SK-N-SH (cell line): ENCODE measurements around the gene RPL39L. TPM values are rescaled to one million over a fixed set of nuclear protein-coding genes. Genes with fewer than 3 reads are reported as not detected.

ENCODE experiments used
- CTCF ChIA-PET: fragments of 300-600, 350-600 bp; formaldehyde crosslinking; extraction: SDS; loops from one replicate; lab custom pipeline; 2021; lab: Yijun Ruan, JAX
- POLR2A ChIA-PET: fragments of 350-600 bp; sonication (Branson Sonifier 250); formaldehyde crosslinking; extraction: SDS; loops from one replicate; lab custom pipeline; 2020; ENCODE audit warnings: antibody characterized with exemption, inconsistent platforms; lab: Yijun Ruan, JAX
- DNase-seq: peaks from one replicate; pipeline ENCODE4 v3.0.0; 2012
- H2AFZ ChIP-seq: fragments of 200-600 bp; sonication (generic); 2 replicates; pipeline ENCODE4 v1.8.1; 2016; ENCODE audit warnings: antibody characterized with exemption, mild to moderate bottlenecking, low read depth
- H3F3A ChIP-seq: fragments of 200-600 bp; sonication (generic); replicated peaks from 2 replicates; pipeline ENCODE3; 2016; ENCODE audit warnings: antibody characterized with exemption, mild to moderate bottlenecking; ENCODE audit not compliant: insufficient read depth
- H3K27ac ChIP-seq, 2 experiments: fragments of 200-500 bp in 1 of 2; fragments of 200-600 bp in 1 of 2; sonication (Bioruptor generic) in 1 of 2; sonication (generic), shearing (Covaris generic) in 1 of 2; 2 replicates each; pipeline versions ENCODE4 v1.5.1 to v1.6.1; 2014 to 2016; ENCODE audit warnings: low read depth in 2 of 2, inconsistent platforms in 1 of 2, low read length in 1 of 2, mild to moderate bottlenecking in 1 of 2, mixed read lengths in 1 of 2
- H3K27me3 ChIP-seq: fragments of 200-600 bp; sonication (generic), shearing (Covaris generic); 2 replicates; pipeline ENCODE4 v1.6.1; 2016; ENCODE audit warnings: mixed run types; ENCODE audit not compliant: insufficient read depth
- H3K36me3 ChIP-seq, 2 experiments: fragments of 200-500 bp in 1 of 2; fragments of 200-600 bp in 1 of 2; sonication (Bioruptor generic) in 1 of 2; sonication (generic) in 1 of 2; replicated peaks in 1 of 2; 2 replicates each; pipeline versions ENCODE3 to v1.5.1; 2014 to 2016; ENCODE audit warnings: low read length in 1 of 2, mild to moderate bottlenecking in 1 of 2; ENCODE audit not compliant: insufficient read depth in 2 of 2, control insufficient read depth in 1 of 2
- H3K4me1 ChIP-seq, 2 experiments: fragments of 200-500 bp in 1 of 2; fragments of 200-600 bp in 1 of 2; sonication (Bioruptor generic) in 1 of 2; sonication (generic), shearing (Covaris generic) in 1 of 2; 2 replicates each; pipeline versions ENCODE4 v1.5.1 to v1.6.1; 2014 to 2016; ENCODE audit warnings: low read depth in 1 of 2, low read length in 1 of 2, mixed run types in 1 of 2; ENCODE audit not compliant: insufficient read depth in 2 of 2, control insufficient read depth in 1 of 2
- H3K4me2 ChIP-seq: fragments of 200-600 bp; sonication (generic), shearing (Covaris generic); 2 replicates; pipeline ENCODE4 v1.6.1; 2017; ENCODE audit warnings: mixed run types
- H3K4me3 ChIP-seq, 2 experiments: fragments of 200-500 bp in 1 of 2; fragments of 200-600 bp in 1 of 2; sonication (Bioruptor generic) in 1 of 2; sonication (generic), shearing (Covaris generic) in 1 of 2; 2 replicates each; pipeline versions ENCODE4 v1.5.1 to v1.8.1; 2014 to 2016; ENCODE audit warnings: low read depth in 2 of 2, inconsistent platforms in 1 of 2, low read length in 1 of 2, mild to moderate bottlenecking in 1 of 2, mixed read lengths in 1 of 2, moderate library complexity in 1 of 2
- H3K79me2 ChIP-seq: fragments of 200-600 bp; sonication (generic); 2 replicates; pipeline ENCODE4 v1.8.1; 2017; ENCODE audit warnings: mild to moderate bottlenecking; ENCODE audit not compliant: insufficient read depth
- H3K9ac ChIP-seq: fragments of 200-600 bp; sonication (generic); 2 replicates; pipeline ENCODE4 v1.6.1; 2017; ENCODE audit warnings: mixed run types
- H3K9me2 ChIP-seq: fragments of 200-600 bp; sonication (generic); 2 replicates; pipeline ENCODE4 v1.6.1; 2017; ENCODE audit warnings: mixed run types
- H3K9me3 ChIP-seq: fragments of 200-600 bp; sonication (generic); 2 replicates; pipeline ENCODE4 v1.6.1; 2017; ENCODE audit warnings: mixed run types, mild to moderate bottlenecking, moderate library complexity
- H4K20me1 ChIP-seq: fragments of 200-600 bp; sonication (generic); 2 replicates; pipeline ENCODE4 v1.6.1; 2017; ENCODE audit warnings: mild to moderate bottlenecking, mixed run types; ENCODE audit not compliant: insufficient read depth
- CHD2 ChIP-seq: fragments of 150-350 bp; IDR thresholded peaks from 2 replicates; pipeline ENCODE4 v1.6.1; 2018; ENCODE audit warnings: low read length; ENCODE audit not compliant: partially characterized antibody
- CTCF ChIP-seq: fragments of 200-600 bp; sonication (generic); IDR thresholded peaks from 2 replicates; pipeline ENCODE4 v1.6.1; 2017; ENCODE audit warnings: antibody characterized with exemption, mild to moderate bottlenecking, moderate library complexity
- EP300 ChIP-seq, 2 experiments: IDR thresholded peaks; 2 replicates each; pipeline versions ENCODE4 v1.4.0 to v1.6.1; 2012; ENCODE audit warnings: borderline replicate concordance in 1 of 2, low read depth in 1 of 2, low read length in 1 of 2
- FOXJ3 ChIP-seq: sonication (generic); formaldehyde crosslinking; IDR thresholded peaks from 2 replicates; pipeline ENCODE4 v1.5.1; 2020; ENCODE audit warnings: mild to moderate bottlenecking, missing genetic modification reagents
- FOXM1 ChIP-seq: IDR thresholded peaks from 2 replicates; pipeline ENCODE4 v1.4.0; 2012; ENCODE audit warnings: low read depth, mild to moderate bottlenecking
- GATA2 ChIP-seq: sonication (generic); formaldehyde crosslinking; IDR thresholded peaks from 2 replicates; pipeline ENCODE4 v1.5.0; 2020; ENCODE audit warnings: mild to moderate bottlenecking, missing genetic modification reagents
- JUND ChIP-seq: IDR thresholded peaks from 2 replicates; pipeline ENCODE4 v1.4.0; 2012
- MXI1 ChIP-seq: IDR thresholded peaks from 2 replicates; pipeline ENCODE4 v1.6.1; 2012; ENCODE audit warnings: mild to moderate bottlenecking, low read depth, low read length, improper control_type of control experiment
- NFIC ChIP-seq: IDR thresholded peaks from 2 replicates; pipeline ENCODE4 v1.4.0; 2012; ENCODE audit warnings: borderline replicate concordance
- PBX3 ChIP-seq: IDR thresholded peaks from 2 replicates; pipeline ENCODE4; 2012
- RAD21 ChIP-seq: IDR thresholded peaks from 2 replicates; pipeline ENCODE4 v1.6.1; 2012; ENCODE audit warnings: mild to moderate bottlenecking, low read length
- RCOR1 ChIP-seq: fragments of 150-350 bp; IDR thresholded peaks from 2 replicates; pipeline ENCODE4 v1.6.1; 2017; ENCODE audit warnings: antibody characterized with exemption, low read length
- RXRA ChIP-seq: IDR thresholded peaks from 2 replicates; pipeline ENCODE4 v1.4.0; 2012; ENCODE audit warnings: low read depth, mild to moderate bottlenecking, borderline replicate concordance
- SMC3 ChIP-seq: IDR thresholded peaks from 2 replicates; pipeline ENCODE4 v1.6.1; 2012; ENCODE audit warnings: low read depth, low read length, improper control_type of control experiment
- TAF1 ChIP-seq: IDR thresholded peaks from 2 replicates; pipeline ENCODE4 v1.6.1; 2012; ENCODE audit warnings: low read depth, mild to moderate bottlenecking, low read length, moderate library complexity, borderline replicate concordance
- TCF12 ChIP-seq: IDR thresholded peaks from 2 replicates; pipeline ENCODE4 v1.4.0; 2012
- WGBS: methylation state at CpG from one replicate; pipeline ENCODE4 v1.1.6; 2017; ENCODE audit warnings: low lambda C conversion rate; 5-methylcytosine and 5-hydroxymethylcytosine counted together
- polyA plus RNA-seq, 3 experiments: library from polyadenylated mRNA; depleted of rRNA; stranded (reverse); fragments of >200 nt; gene quantifications; 2 replicates each; pipeline ENCODE4 v1.2.3, GENCODE V29; 2012

The RPL39L gene
- polyA plus RNA-seq, 1 of the 3 experiments (the other 2 are of a cell fraction) = 25.3 TPM

GRCh38 chr3:187183210-187183862 lies 44.0 kb upstream of the RPL39L start:
- Histone ChIP-seq H3K9ac (no peak overlapping the region), H3K4me1 (peaks cover 0 to 13% of the 10 kb centered on the region in 2 experiments; a peak in 1 of 4 replicates), H3K79me2 (no peaks in the 10 kb centered on the region), H2AFZ (peak overlapping the region; percentile 63), H3F3A (no peaks in the 10 kb centered on the region), H3K27ac (no peak overlapping the region), H3K9me2 (no peaks in the 10 kb centered on the region), H3K36me3 (no peaks in the 10 kb centered on the region)
- CTCF ChIA-PET = no interaction called here
- DNase-seq = no peak
- WGBS = 33% methylated on average over 7 of the region's 7 CpGs
- no peak for TF ChIP-seq CHD2
- TF ChIP-seq MXI1 = no peak
- TF ChIP-seq RCOR1 = no peak
- no peak for TF ChIP-seq CTCF
- no peak for TF ChIP-seq RAD21
- no peak for TF ChIP-seq GATA2 (CRISPR knock-in tag)
- TF ChIP-seq RXRA = no peak
- no peak for TF ChIP-seq PBX3
- no peak for TF ChIP-seq TCF12
- TF ChIP-seq SMC3 = no peak
- no peak for TF ChIP-seq NFIC
- TF ChIP-seq TAF1 = no peak
- no peak for TF ChIP-seq EP300 (IDR thresholded peaks at IDR 0.05; ENCODE audit: borderline replicate concordance in 1 of 2, low read depth in 1 of 2, low read length in 1 of 2)
- TF ChIP-seq, all 33 proteins: peak for 0
- Histone ChIP-seq H3K4me2 (no peak overlapping the region), H4K20me1 (no peaks in the 10 kb centered on the region), H3K4me3 (no peak overlapping the region), H3K9me3 (no peaks in the 10 kb centered on the region), H3K27me3 (no peaks in the 10 kb centered on the region)
- POLR2A ChIA-PET = no interaction called here

GRCh38 chr3:187181454-187182170 lies 42.3 kb upstream of the RPL39L start:
- WGBS = 81% methylated on average over 6 of the region's 7 CpGs

More at GRCh38 chr3:187181454-187182170, 42.3 kb upstream of the RPL39L start:
- H4K20me1 ChIP-seq = no peaks in the 10 kb centered on the region
- H3K4me3 ChIP-seq = no peak overlapping the region
- H2AFZ ChIP-seq = no peak overlapping the region
- H3K27ac ChIP-seq = no peak overlapping the region
- no peak overlapping the region for H3K4me2 ChIP-seq
- no peaks in the 10 kb centered on the region for H3K9me2 ChIP-seq
- H3K4me1 ChIP-seq = peaks cover 0 to 13% of the 10 kb centered on the region in 2 experiments; a peak in 1 of 4 replicates
- no peak overlapping the region for H3K9ac ChIP-seq
- TF ChIP-seq TAF1 = no peak
- no peak for TF ChIP-seq CHD2
- no peak for TF ChIP-seq JUND
- TF ChIP-seq FOXM1 = no peak
- no peak for TF ChIP-seq FOXJ3
- no peaks in the 10 kb centered on the region for H3K9me3 ChIP-seq
- no peak for DNase-seq
- no peaks in the 10 kb centered on the region for H3K36me3 ChIP-seq
- no peaks in the 10 kb centered on the region for H3K79me2 ChIP-seq
- no peaks in the 10 kb centered on the region for H3F3A ChIP-seq
- H3K27me3 ChIP-seq = no peaks in the 10 kb centered on the region
- ChIA-PET CTCF (interaction anchor here (1.0 to 1.6 kb wide), 3 partner anchors 17 to 333 kb away, joined by 3 to 5 read pairs (median 4); no protein-coding TSS in a partner anchor), POLR2A (no interaction called here)
